GM18505 (cell line): ENCODE data around the gene DCUN1D2.

Source experiments
- ATAC-seq: cut with Tn5 transposase; IDR thresholded peaks from one replicate; pipeline ENCODE4 v1.9.1; 2021; ENCODE audit not compliant: unreplicated experiment
- POLR2A ChIP-seq: IDR thresholded peaks from 4 replicates; pipeline ENCODE4 v1.6.1; 2011; ENCODE audit warnings: borderline replicate concordance; ENCODE audit not compliant: insufficient read depth, insufficient read length; ENCODE audit errors: extremely low read depth

DCUN1D2 gene

DNA sequence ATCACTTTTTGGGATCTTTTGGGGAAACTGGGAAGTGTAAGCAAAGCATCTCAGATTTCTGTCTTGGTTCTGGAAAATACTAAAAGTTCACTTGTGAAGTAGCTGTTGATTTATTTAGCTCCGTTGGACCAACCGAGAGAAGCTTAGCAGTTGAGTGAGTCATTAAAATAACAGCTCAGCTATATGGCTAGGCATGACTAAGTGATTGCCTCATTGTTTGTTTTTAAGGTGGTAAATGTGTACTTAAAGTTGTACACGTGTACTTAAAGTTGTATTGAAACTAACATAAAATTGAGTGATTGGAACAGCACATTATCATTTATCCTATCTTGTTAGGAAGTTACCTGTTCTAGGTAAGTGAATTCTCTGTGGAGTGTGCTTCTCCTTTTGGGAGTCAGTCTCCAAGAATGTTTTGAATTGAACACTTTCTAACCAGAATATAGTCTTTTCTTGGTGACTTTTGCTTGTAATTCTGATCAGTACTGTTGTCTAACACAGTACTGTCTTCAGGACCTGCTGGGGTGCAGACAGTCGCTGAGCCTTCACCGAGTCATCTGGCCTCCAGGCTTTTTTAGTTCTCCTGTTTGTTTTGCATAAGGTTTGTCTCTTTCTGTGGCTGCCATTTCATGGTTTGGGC is 2.9 kb upstream of the DCUN1D2 start:
- peak; percentile 29 for TF ChIP-seq POLR2A
- no peak for ATAC-seq

DNA sequence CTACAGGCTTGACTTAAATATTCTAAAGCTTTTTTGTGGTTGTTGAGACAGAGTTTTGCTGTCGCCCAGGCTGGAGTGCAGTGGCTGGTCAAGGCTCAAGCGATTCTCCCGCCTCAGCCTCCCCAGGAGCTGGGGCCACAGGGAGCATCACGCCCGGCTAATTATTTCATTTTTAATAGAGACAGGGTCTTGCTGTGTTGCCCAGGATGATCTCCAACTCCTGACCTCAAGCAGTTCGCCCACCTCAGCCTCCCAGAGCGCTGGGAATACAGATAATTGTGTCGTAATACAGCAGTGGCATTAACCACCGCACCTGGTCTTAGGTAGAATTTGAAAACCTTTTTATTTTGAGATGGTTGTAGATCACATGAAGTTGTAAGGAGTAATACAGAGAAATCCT is 1.5 kb upstream of the DCUN1D2 start:
- TF ChIP-seq POLR2A, result no peak
- ATAC-seq, result no peak

DNA sequence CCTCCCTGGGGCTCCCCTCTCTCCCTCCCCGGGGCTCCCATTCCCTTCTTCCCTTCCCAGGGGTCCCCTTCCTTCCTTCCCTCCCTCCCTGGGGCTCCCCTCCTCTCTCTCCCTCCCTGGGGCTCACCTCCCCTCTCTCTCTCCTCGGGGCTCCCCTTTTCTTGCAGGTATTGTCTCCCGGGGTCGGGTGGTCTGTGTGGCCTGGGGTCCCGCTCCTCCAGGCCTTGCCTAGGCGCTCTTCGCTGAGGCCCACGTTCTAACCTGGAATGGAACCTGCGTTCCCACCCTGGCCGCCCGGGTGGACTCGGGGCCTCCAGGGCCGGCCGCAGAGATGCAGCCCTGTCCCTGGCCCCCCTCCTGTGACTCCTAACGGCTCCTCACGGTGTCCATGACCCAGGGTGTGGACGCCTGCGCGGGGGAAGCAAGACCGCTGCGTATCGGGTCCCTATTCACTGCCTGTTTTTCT is 940 bp upstream of the DCUN1D2 start:
- TF ChIP-seq POLR2A, result no peak
- no peak for ATAC-seq

DNA sequence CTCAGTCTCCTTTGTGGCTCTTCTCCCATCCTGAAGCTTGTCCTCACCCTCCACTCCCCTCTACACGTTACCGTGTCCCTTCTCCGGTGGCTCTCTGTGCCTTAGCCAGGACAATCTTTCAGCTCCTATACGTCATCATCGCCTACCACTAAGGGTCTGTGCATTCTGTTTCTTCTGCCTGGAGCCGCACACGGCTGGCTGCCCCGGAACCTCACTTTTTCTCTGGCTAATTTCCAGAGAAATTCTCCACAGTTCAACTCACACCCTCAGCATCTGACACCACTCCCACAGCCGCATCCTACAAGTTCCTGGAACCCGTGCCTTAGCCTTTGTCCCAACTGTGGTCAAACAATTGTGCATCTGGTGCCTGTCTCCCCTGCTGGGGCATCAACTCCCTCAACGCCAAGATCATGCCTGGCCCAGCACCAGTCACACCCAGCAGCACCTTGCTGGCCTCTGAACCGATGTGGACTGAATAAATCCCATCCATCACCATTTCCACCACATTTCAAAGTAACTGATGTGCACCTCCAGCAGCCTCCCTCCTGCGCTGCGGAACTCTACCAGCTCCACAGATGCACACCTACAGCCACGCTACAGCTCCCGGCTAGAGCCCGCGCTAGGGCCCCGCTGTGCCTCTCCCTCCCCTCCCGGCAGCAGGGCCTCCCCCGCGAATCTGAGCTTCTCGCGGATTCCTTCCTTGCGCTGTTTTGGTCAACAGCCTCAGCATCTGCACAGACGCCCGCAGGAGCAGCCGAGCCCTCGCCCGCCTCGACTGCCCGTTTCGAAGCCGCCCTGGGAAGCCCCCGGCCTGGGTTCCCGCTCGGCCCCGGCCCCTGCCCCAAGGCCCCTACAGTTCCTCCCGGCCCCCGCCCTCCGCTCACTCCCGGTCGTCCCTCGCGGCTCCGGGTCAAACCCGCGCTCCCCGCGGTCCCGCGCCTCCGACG is 689 bp downstream of the DCUN1D2 start:
- ATAC-seq, result peak; percentile 23
- TF ChIP-seq POLR2A, result no peak

DNA sequence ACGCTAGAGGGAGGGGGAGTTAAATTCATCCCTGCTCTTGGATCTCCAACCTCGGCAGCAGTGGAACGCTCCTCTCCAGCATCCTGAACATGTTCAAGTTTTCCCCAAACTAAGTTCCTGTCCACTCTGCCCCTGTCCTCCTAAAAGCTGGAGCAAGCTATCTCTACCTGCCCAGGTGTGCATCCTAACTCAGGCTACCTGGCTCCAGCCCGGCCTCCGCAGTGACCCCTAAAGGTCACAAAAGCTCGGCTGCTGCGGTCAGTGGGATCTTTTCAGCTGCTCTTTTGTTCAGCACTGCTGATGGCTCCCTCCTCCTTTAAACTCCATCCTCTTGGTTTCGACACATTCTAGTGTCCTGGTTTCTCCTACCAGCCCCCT is 1.4 kb downstream of the DCUN1D2 start:
- ATAC-seq, result no peak
- TF ChIP-seq POLR2A, result no peak

DNA sequence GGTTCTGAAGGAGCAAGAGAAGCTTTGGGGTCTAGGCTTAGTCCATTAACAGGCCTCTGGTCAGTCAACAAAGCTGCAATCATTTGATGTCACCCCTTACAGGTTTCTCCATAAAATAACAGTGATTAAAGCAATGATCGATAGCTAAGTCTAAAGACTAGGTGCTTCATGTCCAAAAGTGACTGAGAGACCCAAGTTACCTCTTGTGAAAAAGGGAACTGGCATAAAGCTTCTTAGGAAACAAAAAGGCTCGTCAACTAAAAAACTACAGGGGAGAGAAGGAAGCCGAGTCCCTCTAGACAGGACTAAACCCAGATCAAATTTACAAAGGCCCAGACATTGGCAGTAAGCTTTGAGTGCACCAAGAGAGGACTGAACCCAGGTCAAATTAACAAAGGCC is 2.2 kb downstream of the DCUN1D2 start:
- ATAC-seq, result no peak

DNA sequence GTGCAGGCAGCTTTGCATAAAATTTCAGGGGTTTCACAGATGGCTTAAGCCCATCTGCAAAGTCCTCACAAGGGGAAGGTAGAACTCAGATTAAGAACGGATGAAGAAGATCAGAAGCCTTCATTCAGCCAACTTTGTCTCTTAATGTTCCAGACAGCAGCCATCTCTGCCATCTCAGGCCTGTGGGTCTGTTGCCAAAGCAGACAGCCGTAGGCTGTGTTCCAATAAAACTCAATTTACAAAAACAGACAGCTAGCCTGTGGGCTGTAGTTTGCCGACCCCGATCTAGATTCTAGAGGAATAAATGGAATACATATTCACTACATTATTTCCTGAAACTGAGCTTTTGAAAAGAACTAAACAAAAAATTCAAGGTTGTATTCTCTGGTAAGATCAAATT is 3.8 kb downstream of the DCUN1D2 start:
- TF ChIP-seq POLR2A, result no peak
- no peak for ATAC-seq

More for the DNA sequence above, 2.2 kb downstream of the DCUN1D2 start:
- TF ChIP-seq POLR2A, result no peak

DNA sequence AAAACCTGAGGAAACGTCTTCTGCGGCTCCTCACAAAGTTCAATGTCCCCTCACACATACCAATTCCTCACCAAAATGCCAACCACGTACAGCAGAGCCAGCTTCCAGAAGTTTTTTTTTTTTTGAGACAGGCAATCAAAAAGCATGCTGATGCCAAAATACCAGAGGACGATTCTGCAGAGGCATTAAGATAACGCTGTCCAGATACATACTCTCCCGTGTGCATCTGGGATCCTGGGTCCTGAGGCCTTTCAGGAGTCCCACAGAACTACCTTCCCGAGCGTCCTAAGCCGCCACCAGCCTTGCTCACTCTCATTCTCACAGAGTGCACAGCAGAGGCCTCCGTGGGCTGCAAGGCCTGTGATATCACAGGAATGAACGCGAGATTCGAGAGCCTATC is 5.0 kb downstream of the DCUN1D2 start:
- TF ChIP-seq POLR2A, result no peak
- ATAC-seq, result no peak

DNA sequence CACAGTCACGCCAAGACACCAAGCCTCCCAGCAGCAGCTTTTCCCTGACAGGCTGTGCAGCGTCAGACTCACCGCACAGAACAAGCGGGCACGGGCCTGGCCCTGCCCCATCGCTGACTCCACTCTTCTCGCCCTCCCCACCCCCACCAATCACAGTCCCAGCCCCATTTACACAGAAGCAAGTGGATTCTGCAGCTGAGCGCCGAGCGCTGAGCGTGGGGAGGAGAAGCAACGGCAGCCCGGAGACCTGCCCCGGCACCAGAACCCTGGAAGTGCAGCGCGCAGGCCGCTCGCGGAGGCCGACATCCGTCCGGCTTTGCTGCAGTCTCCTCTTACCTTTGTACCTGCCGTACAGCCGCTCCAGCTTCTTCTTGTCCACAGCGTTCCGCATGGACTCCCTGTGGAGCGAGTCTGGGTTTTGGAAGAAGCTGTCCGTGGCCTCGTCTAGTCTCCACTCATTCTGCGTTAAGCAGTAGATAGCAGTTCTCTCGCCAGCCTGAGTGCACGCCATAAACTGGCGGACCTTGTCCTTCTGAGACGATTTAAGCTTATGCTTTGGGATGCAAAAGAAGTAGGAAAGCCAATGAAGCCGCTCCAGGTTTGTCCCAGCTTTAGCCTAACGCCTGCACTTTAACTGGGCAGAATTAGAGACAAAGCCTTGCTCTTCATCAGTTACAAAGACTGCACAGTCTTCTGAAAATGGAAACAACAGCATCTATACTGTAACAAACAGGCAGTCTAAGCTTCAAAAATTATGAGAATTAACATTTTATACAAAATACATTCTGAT is 6.8 kb downstream of the DCUN1D2 start:
- no peak for TF ChIP-seq POLR2A
- ATAC-seq, result no peak

DNA sequence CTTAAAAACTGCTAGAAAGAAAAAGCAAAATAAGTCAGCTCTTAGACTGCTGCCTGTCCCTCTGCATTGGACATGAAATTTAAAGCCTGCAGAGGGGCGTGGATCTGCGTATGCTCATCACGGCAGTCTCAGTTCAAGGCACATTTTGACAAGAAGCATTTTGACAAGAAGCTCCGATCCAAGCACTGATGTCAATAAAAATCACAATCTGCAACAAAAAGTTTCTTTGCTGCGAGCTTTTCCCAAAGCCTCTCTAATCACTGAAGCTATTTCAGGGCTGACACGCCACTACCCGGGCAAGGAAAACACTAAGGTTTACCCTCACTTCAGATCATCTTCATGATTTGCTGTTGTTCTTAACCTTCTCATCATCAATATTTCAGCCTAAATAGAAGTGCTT is 7.4 kb downstream of the DCUN1D2 start:
- ATAC-seq, result no peak
- TF ChIP-seq POLR2A, result no peak

DNA sequence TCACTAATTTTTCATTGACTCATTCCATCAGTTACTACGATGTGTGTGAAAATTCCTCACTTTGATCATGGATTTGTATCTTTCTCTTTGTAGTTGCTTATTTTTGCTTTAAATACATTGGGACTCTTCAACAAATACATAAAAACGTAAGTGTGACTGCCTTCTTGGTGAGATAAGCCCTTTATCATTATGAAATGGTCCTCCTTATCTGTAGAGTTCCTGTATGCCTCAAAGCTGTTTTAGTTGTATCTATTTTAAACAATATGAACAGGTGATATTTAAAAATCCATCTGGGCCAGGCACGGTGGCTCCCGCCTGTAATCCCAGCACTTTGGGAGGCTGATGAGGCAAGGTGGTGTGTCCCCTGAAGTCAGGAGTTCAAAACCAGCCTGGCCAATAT is 11.3 kb downstream of the DCUN1D2 start:
- ATAC-seq, result no peak
- no peak for TF ChIP-seq POLR2A

DNA sequence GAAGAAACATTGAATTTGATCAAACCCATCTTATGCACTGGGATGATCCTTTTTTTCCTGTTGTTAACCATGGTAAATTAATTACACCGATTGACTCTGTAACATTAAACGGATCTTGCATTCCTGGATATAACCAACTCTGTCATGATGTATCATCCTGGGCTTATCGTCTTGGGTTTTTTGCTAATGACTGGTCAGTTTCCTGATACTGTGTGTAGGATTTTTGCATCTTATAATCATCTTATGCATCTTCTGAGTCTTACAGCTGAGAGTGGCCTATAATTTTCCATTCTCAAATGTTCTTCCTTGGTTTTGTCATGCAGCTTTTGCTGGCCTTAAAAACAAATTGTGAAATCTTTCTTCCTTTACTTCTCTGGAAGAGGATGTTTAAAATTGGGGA is 12.8 kb downstream of the DCUN1D2 start:
- TF ChIP-seq POLR2A, result no peak
- no peak for ATAC-seq

DNA sequence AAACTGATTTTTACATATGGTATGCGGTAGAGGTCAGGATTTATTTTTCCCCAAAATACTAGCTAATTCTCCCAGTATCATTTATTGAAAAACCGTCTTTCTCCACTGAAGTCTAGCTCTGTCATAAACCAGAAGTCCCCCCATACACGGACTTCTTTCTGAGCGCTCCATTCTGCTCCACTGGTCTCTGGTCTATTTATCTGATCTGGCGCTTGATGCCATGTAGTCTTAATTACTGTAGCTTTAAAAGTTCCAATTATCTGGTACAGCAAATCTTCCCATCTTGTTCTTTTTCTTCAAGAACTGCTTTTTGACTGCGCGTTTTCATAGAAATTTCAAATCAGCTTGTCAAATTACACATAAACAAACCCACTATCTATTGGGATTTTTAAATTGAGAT is 13.7 kb downstream of the DCUN1D2 start:
- no peak for ATAC-seq
- no peak for TF ChIP-seq POLR2A
